Lung microvascular endothelial cell (primary cell): ENCODE data around the gene KIR2DL4. TPM values are rescaled to one million over a fixed set of nuclear protein-coding genes. Genes with fewer than 3 reads are reported as not detected.
"Not testable (repeated sequence)": the region's sequence is repeated elsewhere in the genome, so short reads cannot be mapped to it uniquely, and the experiment has no call there.

Source experiments
- DNase-seq, 2 donors: peaks; one replicate each; pipeline versions ENCODE4 v3.0.0 to v3.0.0-alpha.2; 2010; ENCODE audit warnings: low read depth in 2 of 2
- total RNA-seq: library from RNA; depleted of rRNA; stranded (reverse); fragments of >200 nt; gene quantifications from 2 replicates; pipeline ENCODE4 v1.2.1, GENCODE V29; 2014

The KIR2DL4 gene
- total RNA-seq, result not detected in 2 replicates

- DNase-seq, result no peak
Observed at GRCh38 chr19:54803410-54803809, at the start of gene KIR2DL4. Gene KIR2DL4 (plus strand): TSS chr19:54803610. CDS start chr19:54803652, 42 bp downstream.

DNA sequence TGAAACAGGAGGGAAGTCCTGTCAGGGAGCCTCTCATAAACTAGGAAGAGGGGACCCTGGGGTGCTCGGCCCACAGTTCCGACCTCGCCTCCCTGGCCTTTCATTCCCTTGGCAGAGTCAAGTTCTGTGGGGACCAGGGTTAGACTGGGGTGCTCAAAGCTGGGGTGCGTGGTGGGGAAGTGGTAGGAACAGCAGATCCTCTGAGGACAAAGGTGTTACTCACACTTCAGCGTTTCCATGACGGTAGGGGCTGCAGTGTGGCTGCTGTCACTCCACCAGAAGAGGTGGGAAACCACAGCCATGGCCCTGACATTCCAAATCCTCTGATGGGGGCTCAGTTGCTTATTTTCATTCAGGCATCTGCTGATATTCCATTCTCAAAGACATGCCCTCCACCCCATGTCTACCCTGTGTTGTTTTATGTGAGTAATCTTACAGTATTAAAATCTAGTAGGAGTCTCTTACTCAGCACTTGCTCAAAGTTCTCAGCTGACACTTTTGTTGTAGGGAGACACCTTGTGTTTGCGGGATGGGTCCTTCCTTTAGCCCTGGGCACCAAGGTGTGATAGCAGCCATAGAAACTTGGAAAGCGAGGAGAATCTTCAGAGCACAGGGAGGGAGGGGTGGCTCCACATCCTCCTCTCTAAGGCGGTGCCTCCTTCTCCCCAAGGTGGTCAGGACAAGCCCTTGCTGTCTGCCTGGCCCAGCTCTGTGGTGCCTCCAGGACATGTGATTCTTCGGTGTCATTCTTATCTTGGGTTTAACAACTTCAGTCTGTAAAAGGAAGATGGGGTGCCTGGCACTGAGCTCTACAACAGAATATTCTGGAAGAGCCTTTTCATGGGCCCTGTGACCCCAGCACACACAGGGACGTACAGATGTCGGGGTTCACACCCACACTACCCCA is 47.0 kb upstream of the KIR2DL4 start:
- DNase-seq, result not testable (repeated sequence)

DNA sequence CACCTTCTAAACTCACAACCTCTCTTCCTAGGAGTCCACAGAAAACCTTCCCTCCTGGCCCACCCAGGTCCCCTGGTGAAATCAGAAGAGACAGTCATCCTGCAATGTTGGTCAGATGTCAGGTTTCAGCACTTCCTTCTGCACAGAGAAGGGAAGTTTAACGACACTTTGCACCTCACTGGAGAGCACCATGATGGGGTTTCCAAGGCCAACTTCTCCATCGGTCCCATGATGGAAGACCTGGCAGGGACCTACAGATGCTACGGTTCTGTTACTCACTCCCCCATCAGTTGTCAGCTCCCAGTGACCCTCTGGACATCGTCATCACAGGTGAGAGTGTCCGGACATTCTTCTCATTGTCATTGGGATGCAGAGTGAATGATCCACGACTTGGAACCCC is 44.8 kb upstream of the KIR2DL4 start:
- DNase-seq, result not testable (repeated sequence)

DNA sequence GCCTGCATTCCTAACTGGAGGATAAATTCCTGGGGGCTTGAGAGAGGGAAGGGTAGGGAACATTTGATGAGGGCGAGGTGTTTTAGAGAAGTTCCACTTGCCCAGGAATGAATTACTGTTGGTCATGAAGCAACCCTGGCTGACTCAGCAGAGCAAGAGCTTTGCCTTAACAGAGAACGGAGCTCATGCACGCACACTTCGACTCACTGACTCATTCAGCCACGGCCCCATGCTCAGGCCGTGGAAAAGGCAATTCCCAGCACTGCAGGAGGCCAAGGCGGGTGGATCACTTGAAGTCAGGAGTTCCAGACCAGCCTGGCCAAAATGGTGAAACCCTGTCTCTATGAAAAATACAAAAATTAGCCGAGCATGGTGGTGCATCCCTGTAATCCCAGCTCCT is 39.2 kb upstream of the KIR2DL4 start:
- DNase-seq, result not testable (repeated sequence)

DNA sequence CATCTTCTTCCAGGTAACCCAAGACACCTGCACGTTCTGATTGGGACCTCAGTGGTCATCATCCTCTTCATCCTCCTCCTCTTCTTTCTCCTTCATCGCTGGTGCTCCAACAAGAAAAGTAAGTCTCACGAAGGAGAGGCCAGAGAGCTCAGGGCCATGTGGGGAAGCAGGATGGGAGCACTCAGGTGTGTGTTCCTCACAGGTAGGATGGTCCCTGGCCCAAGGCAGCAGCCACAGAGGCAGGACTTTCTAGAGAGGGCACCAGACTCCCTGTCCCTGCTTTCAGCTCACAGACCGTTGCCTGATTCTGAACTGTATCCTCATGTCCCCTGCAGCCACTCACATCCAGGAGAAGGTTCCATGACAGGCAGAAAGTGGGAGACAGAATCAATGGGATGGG is 36.9 kb upstream of the KIR2DL4 start:
- DNase-seq, result not testable (repeated sequence)

GRCh38 chr19:54769646-54770045 is 33.8 kb upstream of the KIR2DL4 start, which contains the start of gene KIR2DL1:
Gene KIR2DL1 (plus strand): TSS chr19:54769793. CDS start chr19:54769851, 58 bp downstream.
- DNase-seq, result not testable (repeated sequence)

DNA sequence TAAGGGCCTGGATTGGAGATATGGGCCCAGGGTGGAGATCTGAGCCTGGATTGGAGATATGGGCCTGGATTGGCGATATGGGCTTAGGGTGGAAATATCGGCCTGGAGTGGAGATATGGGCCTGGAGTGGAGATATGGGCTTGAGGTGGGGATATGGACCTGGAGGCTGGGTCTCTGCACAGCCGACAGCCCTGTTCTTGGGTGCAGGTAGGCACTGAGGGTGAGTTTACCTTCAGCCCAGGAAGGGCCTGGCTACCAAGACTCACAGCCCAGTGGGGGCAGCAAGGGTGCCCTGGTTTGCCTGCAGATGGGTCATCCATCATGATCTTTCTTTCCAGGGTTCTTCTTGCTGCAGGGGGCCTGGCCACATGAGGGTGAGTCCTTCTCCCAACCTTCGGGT is 32.9 kb upstream of the KIR2DL4 start:
- DNase-seq, result not testable (repeated sequence)

DNA sequence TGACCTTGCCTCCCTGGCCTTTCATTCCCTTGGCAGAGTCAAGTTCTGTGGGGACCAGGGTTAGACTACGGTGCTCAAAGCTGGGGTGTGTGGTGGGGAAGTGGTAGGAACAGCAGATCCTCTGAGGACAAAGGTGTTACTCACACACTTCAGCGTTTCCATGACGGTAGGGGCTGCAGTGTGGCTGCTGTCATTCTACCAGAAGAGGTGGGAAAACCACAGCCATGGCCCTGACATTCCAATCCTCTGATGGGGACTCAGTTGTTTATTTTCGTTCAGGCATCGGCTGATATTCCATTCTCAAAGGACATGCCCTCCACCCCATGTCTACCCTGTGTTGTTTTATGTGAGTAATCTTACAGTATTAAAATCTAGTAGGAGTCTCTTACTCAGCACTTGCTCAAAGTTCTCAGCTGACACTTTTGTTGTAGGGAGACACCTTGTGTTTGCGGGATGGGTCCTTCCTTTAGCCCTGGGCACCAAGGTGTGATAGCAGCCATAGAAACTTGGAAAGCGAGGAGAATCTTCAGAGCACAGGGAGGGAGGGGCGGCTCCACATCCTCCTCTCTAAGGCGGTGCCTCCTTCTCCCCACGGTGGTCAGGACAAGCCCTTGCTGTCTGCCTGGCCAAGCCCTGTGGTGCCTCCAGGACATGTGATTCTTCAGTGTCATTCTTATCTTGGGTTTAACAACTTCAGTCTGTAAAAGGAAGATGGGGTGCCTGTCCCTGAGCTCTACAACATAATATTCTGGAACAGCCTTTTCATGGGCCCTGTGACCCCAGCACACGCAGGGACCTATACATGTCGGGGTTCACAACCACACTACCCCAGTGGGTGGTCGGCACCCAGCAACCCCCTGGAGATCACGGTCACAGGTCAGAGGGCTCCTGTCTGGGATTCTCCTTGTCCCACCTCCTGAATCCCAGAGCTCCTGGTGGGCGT is 32.1 kb upstream of the KIR2DL4 start:
- not testable (repeated sequence) for DNase-seq

DNA sequence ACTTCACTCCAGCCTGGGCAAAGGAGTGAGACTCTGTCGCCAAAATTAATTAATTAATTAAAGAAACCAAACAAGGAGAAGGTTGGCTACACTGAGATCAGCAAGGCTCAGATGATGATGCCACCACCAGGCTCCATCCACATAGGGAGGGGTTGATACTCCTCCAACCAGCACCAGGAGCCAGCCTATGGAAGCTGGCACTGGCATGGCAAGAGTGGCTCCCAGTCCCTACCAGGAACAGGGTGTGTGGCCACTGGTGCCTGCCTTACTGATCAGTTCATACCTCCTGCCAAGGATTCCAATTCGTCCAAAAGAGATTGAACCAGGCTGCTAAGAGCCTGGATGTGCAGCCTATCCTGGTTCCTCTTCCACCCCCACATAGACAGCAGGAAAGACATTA is 30.7 kb upstream of the KIR2DL4 start:
- not testable (repeated sequence) for DNase-seq

DNA sequence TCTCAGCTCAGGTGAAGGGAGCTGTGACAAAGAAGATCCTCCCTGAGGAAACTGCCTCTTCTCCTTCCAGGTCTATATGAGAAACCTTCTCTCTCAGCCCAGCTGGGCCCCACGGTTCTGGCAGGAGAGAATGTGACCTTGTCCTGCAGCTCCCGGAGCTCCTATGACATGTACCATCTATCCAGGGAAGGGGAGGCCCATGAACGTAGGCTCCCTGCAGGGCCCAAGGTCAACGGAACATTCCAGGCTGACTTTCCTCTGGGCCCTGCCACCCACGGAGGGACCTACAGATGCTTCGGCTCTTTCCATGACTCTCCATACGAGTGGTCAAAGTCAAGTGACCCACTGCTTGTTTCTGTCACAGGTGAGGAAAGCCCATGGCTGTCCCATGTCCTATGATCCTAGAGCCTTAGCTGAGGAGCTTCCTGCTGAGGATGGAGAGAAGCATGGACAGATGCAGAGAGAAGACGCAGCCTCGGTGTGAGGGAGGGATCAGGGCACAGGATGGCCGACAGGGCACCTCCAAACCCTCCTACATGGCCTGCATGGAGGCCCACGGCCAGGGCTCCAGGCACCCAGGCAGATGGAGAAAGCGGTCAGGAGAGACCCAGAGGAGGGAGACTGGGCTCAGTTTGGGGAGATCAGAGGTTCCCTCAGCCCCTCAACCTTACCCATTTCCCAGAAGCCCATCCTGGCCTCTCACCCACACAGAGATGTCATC is 28.2 kb upstream of the KIR2DL4 start:
- DNase-seq, result not testable (repeated sequence)

- DNase-seq, result not testable (repeated sequence)
Observed at GRCh38 chr19:54775830-54776229, 27.6 kb upstream of the KIR2DL4 start.

DNA sequence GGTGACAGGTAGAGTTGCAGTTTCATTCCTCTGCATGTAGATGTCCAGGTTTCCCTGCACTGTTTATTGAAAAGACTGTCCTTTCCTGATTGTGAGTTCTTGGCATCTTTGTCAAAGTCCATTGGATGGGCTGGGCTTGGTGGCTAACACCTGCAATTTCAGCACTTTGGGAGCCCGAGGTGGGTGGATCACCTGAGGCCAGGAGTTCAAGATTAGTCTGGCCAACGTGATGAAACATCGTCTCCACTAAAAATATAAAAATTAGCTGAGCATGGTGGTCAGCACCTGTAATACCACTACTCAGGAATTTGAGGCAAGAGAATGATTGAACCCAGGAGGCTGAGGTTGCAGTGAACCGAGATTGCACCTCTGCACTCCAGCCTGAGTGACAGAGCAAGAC is 25.6 kb upstream of the KIR2DL4 start:
- DNase-seq, result not testable (repeated sequence)

- not testable (repeated sequence) for DNase-seq
Observed at GRCh38 chr19:54778896-54779295, 24.5 kb upstream of the KIR2DL4 start.

- not testable (repeated sequence) for DNase-seq
Observed at GRCh38 chr19:54782916-54783315, 20.5 kb upstream of the KIR2DL4 start.

DNA sequence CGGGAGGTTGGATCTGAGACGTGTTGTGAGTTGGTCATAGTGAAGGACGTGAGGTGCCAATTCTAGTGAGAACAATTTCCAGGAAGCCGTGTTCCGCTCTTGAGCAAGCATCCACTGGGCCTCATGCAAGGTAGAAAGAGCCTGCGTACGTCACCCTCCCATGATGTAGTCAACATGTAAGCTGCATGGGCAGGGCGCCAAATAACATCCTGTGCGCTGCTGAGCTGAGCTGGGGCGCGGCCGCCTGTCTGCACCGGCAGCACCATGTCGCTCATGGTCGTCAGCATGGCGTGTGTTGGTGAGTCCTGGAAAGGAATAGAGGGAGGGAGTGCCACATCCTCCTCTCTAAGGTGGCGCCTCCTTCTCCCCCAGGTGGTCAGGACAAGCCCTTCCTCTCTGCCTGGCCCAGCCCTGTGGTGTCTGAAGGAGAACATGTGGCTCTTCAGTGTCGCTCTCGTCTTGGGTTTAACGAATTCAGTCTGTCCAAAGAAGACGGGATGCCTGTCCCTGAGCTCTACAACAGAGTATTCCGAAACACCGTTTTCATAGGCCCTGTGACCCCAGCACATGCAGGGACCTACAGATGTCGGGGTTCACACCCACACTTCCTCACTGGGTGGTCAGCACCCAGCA is 17.2 kb upstream of the KIR2DL4 start:
- not testable (repeated sequence) for DNase-seq

GRCh38 chr19:54788154-54788553 is 15.3 kb upstream of the KIR2DL4 start:
- not testable (repeated sequence) for DNase-seq

DNA sequence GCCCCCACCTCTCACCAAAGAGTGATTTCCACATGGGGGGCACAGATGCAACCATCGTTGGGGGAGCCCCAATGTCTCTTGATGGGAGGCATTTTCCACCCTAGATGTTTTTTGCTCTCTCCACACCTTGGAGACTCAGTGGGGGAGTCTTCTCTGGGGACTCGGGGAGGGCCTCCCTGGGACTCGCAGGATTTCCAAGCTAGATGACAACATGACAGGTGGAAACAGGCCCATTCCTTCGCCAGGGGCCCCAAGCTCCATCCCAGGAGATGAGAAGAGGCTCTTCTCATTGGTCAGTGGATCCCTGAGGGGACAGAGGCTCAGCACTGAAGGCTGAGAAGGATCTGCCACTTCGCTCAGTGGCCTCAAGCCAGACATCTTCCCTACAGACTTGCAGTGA is 12.7 kb upstream of the KIR2DL4 start:
- DNase-seq, result no peak

GRCh38 chr19:54791476-54791875 is 11.9 kb upstream of the KIR2DL4 start:
- DNase-seq, result no peak

- DNase-seq, result no peak
Observed at GRCh38 chr19:54792814-54793213, 10.6 kb upstream of the KIR2DL4 start.

- no peak for DNase-seq
Observed at GRCh38 chr19:54795758-54796157, 7.7 kb upstream of the KIR2DL4 start.

GRCh38 chr19:54804101-54804500 is 691 bp downstream of the KIR2DL4 start:
- DNase-seq, result no peak
